Effector memory CD4-positive, alpha-beta T cell (primary cell): Measurements from ENCODE around the gene NUDCD3.
"Not testable (repeated sequence)": the region's sequence is repeated elsewhere in the genome, so short reads cannot be mapped to it uniquely, and the experiment has no call there.

Experiments
- DNase-seq, 3 donors: peaks; one replicate each; pipeline ENCODE4 v3.0.0-alpha.2; 2020
- H3K27ac ChIP-seq: 2 replicates; pipeline ENCODE4 v1.7.0; 2013; ENCODE audit warnings: mild to moderate bottlenecking, low read length, moderate library complexity; ENCODE audit not compliant: insufficient read depth, poor library complexity, severe bottlenecking
- H3K27me3 ChIP-seq: replicated peaks from 2 replicates; pipeline ENCODE4 v1.7.0; 2013; ENCODE audit warnings: mild to moderate bottlenecking, low read length; ENCODE audit not compliant: insufficient read depth, control insufficient read depth, poor library complexity, severe bottlenecking
- H3K36me3 ChIP-seq: 2 replicates; pipeline ENCODE4 v1.7.0; 2013; ENCODE audit warnings: mild to moderate bottlenecking, low read length, moderate library complexity; ENCODE audit not compliant: control insufficient read depth, insufficient read depth
- H3K4me1 ChIP-seq: 2 replicates; pipeline ENCODE4 v1.7.0; 2013; ENCODE audit warnings: low read length, mild to moderate bottlenecking; ENCODE audit not compliant: control insufficient read depth, insufficient read depth, poor library complexity, severe bottlenecking
- H3K4me3 ChIP-seq: 2 replicates; pipeline ENCODE4 v1.7.0; 2013; ENCODE audit warnings: low read length, low read depth, mild to moderate bottlenecking; ENCODE audit not compliant: insufficient read depth, poor library complexity, severe bottlenecking
- H3K9me3 ChIP-seq: 2 replicates; pipeline ENCODE4 v1.7.0; 2013; ENCODE audit warnings: mild to moderate bottlenecking, low read length, moderate library complexity; ENCODE audit not compliant: control insufficient read depth

Gene NUDCD3

DNA sequence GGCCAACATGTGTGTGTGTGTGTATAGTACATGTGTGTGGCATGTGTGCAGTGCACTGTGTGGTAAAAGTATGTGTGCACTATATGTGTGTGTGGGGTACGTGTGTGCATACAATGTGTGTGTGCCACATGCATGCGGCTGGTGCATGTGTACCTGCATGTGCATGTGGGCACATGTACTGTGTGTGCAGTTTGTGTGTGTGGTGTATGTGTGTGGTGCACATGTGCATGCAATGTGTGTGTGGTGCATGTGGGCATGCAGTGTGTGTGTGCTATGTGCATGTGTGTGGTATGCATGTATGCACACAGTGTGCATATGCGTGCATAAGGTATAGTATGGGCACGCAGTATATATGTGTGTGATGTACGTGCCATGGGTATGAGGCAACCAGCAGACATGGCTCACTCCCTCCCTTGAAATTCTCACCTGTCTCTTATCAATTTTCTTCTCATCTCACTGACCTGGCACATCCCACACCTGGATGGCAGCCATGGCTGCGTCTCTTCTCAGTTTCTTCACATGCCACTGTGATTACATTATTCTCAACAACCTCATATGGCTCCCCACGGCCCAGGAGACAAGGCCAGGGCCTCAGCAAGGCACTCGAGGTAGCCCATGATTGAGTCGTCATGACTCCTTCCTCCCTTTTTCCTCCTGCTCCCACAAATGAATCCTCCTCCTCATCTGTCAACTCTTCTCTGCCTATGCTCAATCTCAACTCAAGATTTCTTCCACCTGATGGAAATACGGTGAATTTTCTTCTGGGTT lies 57.0 kb downstream of the NUDCD3 start:
- no peak for DNase-seq
- H3K27me3 ChIP-seq, result no peaks in the 10 kb centered on the region
- no peak overlapping the region for H3K27ac ChIP-seq
- no peaks in the 10 kb centered on the region for H3K9me3 ChIP-seq
- H3K4me3 ChIP-seq, result no peak overlapping the region
- H3K36me3 ChIP-seq, result no peaks in the 10 kb centered on the region
- H3K4me1 ChIP-seq, result no peaks in the 10 kb centered on the region

DNA sequence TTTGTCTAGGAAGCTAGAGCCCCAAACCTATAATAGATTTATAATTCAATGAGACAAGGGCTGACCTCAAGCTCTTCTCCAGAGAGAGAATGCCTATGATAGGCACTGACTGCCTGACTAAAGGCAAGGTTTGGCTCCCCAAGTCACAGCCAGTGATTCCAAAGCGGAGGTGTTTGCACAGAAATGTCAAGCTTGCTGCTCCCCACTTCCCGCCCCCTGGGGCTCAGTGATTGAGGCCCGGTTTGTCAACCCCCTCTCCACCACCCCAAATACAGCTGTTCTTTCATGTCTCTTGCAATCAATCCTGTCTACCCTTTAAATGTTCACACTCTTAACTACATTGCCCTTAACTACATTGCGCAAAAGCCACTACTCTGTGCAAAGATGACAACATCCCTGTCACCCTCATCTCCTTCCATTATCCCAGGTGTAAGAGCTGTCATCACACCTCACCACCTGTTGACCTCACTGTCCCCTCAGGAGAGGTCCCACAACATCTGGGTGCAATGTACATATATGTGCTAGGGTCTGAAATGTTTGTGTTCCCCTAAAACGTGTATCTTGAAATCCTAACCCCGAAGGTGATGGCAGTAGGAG lies 58.0 kb downstream of the NUDCD3 start:
- DNase-seq, result no peak
- H3K4me1 ChIP-seq, result no peaks in the 10 kb centered on the region
- no peak overlapping the region for H3K27ac ChIP-seq
- H3K27me3 ChIP-seq, result no peaks in the 10 kb centered on the region
- H3K36me3 ChIP-seq, result peaks cover under 1% of the 10 kb centered on the region
- H3K4me3 ChIP-seq, result no peak overlapping the region
- no peaks in the 10 kb centered on the region for H3K9me3 ChIP-seq

DNA sequence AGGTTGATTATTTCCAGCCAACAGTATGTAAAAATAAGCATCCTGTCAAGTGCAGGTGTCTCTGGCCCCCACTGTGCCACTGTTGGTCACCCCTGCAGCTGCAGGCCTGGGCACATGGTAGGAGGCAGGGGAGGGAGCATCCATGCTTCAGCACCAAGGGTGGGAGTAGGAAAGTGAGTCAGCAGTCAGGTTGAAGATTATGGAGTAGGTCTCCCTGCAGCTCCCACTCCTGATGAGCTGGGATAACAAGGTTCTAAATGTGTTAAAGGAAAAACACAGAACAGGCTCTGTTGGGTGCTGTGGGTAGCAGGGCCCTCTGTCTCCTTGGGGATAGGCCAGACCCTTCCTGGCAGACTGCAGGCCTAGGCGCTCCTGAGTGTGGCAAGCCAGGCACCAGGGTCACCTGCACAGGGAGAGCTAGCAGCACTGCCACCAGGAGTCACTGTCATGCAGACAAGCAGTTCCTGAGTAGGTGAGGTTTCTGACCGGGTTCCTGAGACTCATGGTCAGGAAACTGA lies 59.3 kb downstream of the NUDCD3 start:
- H3K27ac ChIP-seq, result no peak overlapping the region
- no peaks in the 10 kb centered on the region for H3K4me1 ChIP-seq
- H3K27me3 ChIP-seq, result no peaks in the 10 kb centered on the region
- no peaks in the 10 kb centered on the region for H3K9me3 ChIP-seq
- no peak for DNase-seq
- H3K4me3 ChIP-seq, result no peak overlapping the region
- H3K36me3 ChIP-seq, result peaks cover 11% of the 10 kb centered on the region

GRCh38 chr7:44430054-44430453 lies 60.4 kb downstream of the NUDCD3 start:
- no peaks in the 10 kb centered on the region for H3K9me3 ChIP-seq
- H3K27me3 ChIP-seq, result no peaks in the 10 kb centered on the region
- no peaks in the 10 kb centered on the region for H3K4me1 ChIP-seq
- no peak for DNase-seq
- H3K36me3 ChIP-seq, result peaks cover 21% of the 10 kb centered on the region
- no peak overlapping the region for H3K27ac ChIP-seq
- H3K4me3 ChIP-seq, result no peak overlapping the region

DNA sequence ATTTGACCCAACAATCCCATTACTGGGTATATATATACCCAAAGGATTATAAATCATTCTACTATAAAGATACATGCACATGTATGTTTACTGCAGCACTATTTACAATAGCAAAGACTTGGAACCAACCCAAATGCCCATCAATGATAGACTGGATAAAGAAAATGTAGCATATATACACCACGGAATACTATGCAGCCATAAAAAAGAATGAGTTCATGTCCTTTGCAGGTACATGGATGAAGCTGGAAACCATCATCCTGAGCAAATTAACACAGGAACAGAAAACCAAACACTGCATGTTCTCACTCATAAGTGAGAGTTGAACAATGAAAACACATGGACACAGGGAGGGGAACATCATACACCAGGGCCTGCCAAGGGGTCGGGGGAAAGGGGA lies 65.7 kb downstream of the NUDCD3 start:
- peaks cover 21% of the 10 kb centered on the region for H3K36me3 ChIP-seq
- not testable (repeated sequence) for H3K27me3 ChIP-seq, DNase-seq, H3K4me1 ChIP-seq, H3K27ac ChIP-seq, H3K9me3 ChIP-seq, H3K4me3 ChIP-seq

- Histone ChIP-seq H3K4me1 (no peaks in the 10 kb centered on the region), H3K27me3 (no peaks in the 10 kb centered on the region), H3K27ac (no peak overlapping the region), H3K36me3 (peaks cover 20% of the 10 kb centered on the region), H3K4me3 (no peak overlapping the region), H3K9me3 (no peaks in the 10 kb centered on the region)
- no peak for DNase-seq
Measured at GRCh38 chr7:44416941-44417340, 73.5 kb downstream of the NUDCD3 start.

DNA sequence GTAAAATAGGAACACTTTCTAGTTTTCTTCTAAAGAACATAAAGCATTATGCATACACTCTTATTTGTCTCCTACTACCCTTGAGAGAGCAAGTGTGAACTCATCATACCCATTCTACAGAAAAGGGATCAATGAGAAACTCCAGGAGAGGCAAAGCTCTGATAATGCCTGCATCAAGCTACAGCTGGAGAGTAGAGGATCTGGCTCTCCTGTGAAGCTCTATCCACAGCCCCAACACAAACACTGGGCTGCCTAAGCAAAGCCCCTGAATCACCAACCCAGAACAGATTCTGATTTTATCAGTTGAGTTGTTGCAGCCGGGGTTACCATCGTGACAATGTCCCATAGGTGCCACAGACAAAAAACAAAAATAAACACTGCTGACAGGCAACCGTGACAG lies 74.9 kb downstream of the NUDCD3 start:
- no peaks in the 10 kb centered on the region for H3K27me3 ChIP-seq
- no peak for DNase-seq
- peaks cover 20% of the 10 kb centered on the region for H3K36me3 ChIP-seq
- H3K4me1 ChIP-seq, result no peaks in the 10 kb centered on the region
- no peak overlapping the region for H3K27ac ChIP-seq
- H3K4me3 ChIP-seq, result no peak overlapping the region
- no peaks in the 10 kb centered on the region for H3K9me3 ChIP-seq

GRCh38 chr7:44415047-44415446 lies 75.4 kb downstream of the NUDCD3 start:
- Histone ChIP-seq H3K27ac (no peak overlapping the region), H3K4me1 (no peaks in the 10 kb centered on the region), H3K27me3 (no peaks in the 10 kb centered on the region), H3K36me3 (peaks cover 20% of the 10 kb centered on the region), H3K9me3 (no peaks in the 10 kb centered on the region), H3K4me3 (no peak overlapping the region)
- DNase-seq, result no peak

GRCh38 chr7:44411306-44411705 lies 79.2 kb downstream of the NUDCD3 start:
- H3K27ac ChIP-seq, result no peak overlapping the region
- H3K4me3 ChIP-seq, result no peak overlapping the region
- H3K36me3 ChIP-seq, result peaks cover 4% of the 10 kb centered on the region
- no peak for DNase-seq
- no peaks in the 10 kb centered on the region for H3K27me3 ChIP-seq
- peaks cover 3% of the 10 kb centered on the region for H3K4me1 ChIP-seq
- no peaks in the 10 kb centered on the region for H3K9me3 ChIP-seq

DNA sequence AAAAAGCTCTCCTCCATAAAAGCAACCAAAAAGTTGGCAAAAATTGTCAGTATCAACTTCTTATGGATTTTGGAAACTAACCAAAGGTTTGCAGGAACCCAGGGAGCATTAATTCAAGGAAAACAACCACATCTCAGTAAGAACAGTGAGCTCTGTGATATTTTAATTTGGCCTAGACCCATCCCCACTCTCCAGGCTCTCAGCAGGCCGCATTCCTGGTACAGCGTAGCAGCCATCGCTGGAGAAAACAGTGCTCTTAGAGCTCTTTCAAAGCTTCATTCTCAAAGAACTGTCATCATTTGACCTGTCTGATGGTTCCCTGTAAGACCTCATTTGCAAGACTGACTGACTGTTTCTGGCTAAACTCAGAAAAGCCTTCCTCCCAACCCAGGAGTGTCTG lies 81.9 kb downstream of the NUDCD3 start:
- peaks cover 3% of the 10 kb centered on the region for H3K4me1 ChIP-seq
- H3K4me3 ChIP-seq, result no peak overlapping the region
- H3K27ac ChIP-seq, result no peak overlapping the region
- no peaks in the 10 kb centered on the region for H3K27me3 ChIP-seq
- H3K9me3 ChIP-seq, result no peaks in the 10 kb centered on the region
- DNase-seq, result no peak
- H3K36me3 ChIP-seq, result peaks cover 13% of the 10 kb centered on the region
